HCT116 (cell line): ENCODE measurements around the gene ATP2A3. TPM values are rescaled to one million over a fixed set of nuclear protein-coding genes. Genes with fewer than 3 reads are reported as not detected.

Experiments used
- ATAC-seq: fragments of 200-7000 bp; cut with Tn5 transposase; 2 replicates; pipeline ENCODE4 v1.9.1; 2020; ENCODE audit warnings: mild to moderate bottlenecking, moderate library complexity
- BruUV-seq: library from RNA; stranded (reverse); fragments of 400-500 nt; replicated peaks from 2 replicates; lab custom pipeline; 2021; lab: Mats Ljungman, UMichigan
- CTCF ChIA-PET: fragments of 300-600 bp; sonication (Branson Sonifier 250); formaldehyde crosslinking; loops from one replicate; lab custom pipeline; 2021; ENCODE audit warnings: antibody characterized with exemption; lab: Charles Lee
- POLR2A ChIA-PET: fragments of 300-600, 350-600 bp; sonication (Branson Sonifier 250); formaldehyde crosslinking; loops from one replicate; lab custom pipeline; 2021; ENCODE audit warnings: antibody characterized with exemption; lab: Charles Lee
- RAD21 ChIA-PET, 2 experiments: fragments of 300-600 bp; sonication (Branson Sonifier 250); formaldehyde crosslinking; loops; one replicate each; lab custom pipeline; 2023; ENCODE audit warnings: low total read pairs in 2 of 2; ENCODE audit not compliant: uncharacterized antibody in 2 of 2, unreplicated experiment in 2 of 2, low non-redundant PET in 1 of 2; lab: Charles Lee
- DNase-seq: peaks from one replicate; pipeline ENCODE4 v3.0.0-alpha.2; 2010; ENCODE audit warnings: low read depth, low spot score
- H2AFZ ChIP-seq: fragments of 200-600 bp; shearing (Covaris generic), sonication (generic); 2 replicates; pipeline ENCODE4 v1.6.1; 2017; ENCODE audit warnings: low read depth, mixed run types, mixed read lengths, antibody characterized with exemption, low read length; ENCODE audit not compliant: poor library complexity, severe bottlenecking
- H3K27ac ChIP-seq: 2 replicates; pipeline ENCODE4 v1.5.1; 2012; ENCODE audit warnings: low read depth, low read length
- H3K27me3 ChIP-seq: fragments of 200-600 bp; sonication (generic); 2 replicates; pipeline ENCODE4 v1.6.1; 2016; ENCODE audit warnings: mixed run types, low read length, mixed read lengths; ENCODE audit not compliant: insufficient read depth
- H3K36me3 ChIP-seq, 2 experiments: fragments of 200-500 bp in 1 of 2; fragments of 200-600 bp in 1 of 2; sonication (Bioruptor generic) in 1 of 2; sonication (generic) in 1 of 2; 2 replicates each; pipeline versions ENCODE4 v1.5.1 to v1.6.1; 2014 to 2016; ENCODE audit warnings: low read length in 2 of 2, inconsistent platforms in 1 of 2, mixed read lengths in 1 of 2, mixed run types in 1 of 2; ENCODE audit not compliant: insufficient read depth in 2 of 2, control insufficient read depth in 1 of 2
- H3K4me1 ChIP-seq, 2 experiments: fragments of 200-600 bp in 1 of 2; sonication (generic) in 1 of 2; 2 replicates each; pipeline versions ENCODE4 v1.5.1 to v1.6.1; 2012 to 2017; ENCODE audit warnings: low read length in 2 of 2, inconsistent platforms in 1 of 2, mild to moderate bottlenecking in 1 of 2, mixed read lengths in 1 of 2, mixed run types in 1 of 2, moderate library complexity in 1 of 2; ENCODE audit not compliant: insufficient read depth in 2 of 2, control insufficient read depth in 1 of 2
- H3K4me2 ChIP-seq: fragments of 200-600 bp; sonication (generic); 2 replicates; pipeline ENCODE4 v1.6.1; 2017; ENCODE audit warnings: mixed run types, low read length, mixed read lengths
- H3K4me3 ChIP-seq, 2 experiments: fragments of 200-600 bp in 1 of 2; sonication (generic) in 1 of 2; replicated peaks in 1 of 2; 2 replicates each; pipeline ENCODE4 v1.5.1; 2011 to 2016; ENCODE audit warnings: low read length in 2 of 2, control low read depth in 1 of 2, low read depth in 1 of 2, mild to moderate bottlenecking in 1 of 2, mixed read lengths in 1 of 2, mixed run types in 1 of 2
- H3K79me2 ChIP-seq: fragments of 200-600 bp; sonication (generic); 2 replicates; pipeline ENCODE4 v1.6.1; 2017; ENCODE audit warnings: mild to moderate bottlenecking, mixed run types, low read length, moderate library complexity, mixed read lengths; ENCODE audit not compliant: insufficient read depth
- H3K9ac ChIP-seq: fragments of 200-600 bp; sonication (generic); 2 replicates; pipeline ENCODE4 v1.6.1; 2016; ENCODE audit warnings: low read length, mixed read lengths
- H3K9me2 ChIP-seq: fragments of 200-600 bp; sonication (generic), shearing (Covaris generic); 2 replicates; pipeline ENCODE4 v1.6.1; 2017; ENCODE audit warnings: mixed run types, mild to moderate bottlenecking, moderate library complexity; ENCODE audit not compliant: insufficient read depth
- H3K9me3 ChIP-seq, 2 experiments: fragments of 200-500 bp in 1 of 2; fragments of 200-600 bp in 1 of 2; sonication (Bioruptor generic) in 1 of 2; sonication (generic) in 1 of 2; 2 replicates each; pipeline ENCODE4 v1.6.1; 2014 to 2017; ENCODE audit warnings: low read length in 2 of 2, mixed read lengths in 2 of 2, inconsistent platforms in 1 of 2, low read depth in 1 of 2, mild to moderate bottlenecking in 1 of 2, mixed run types in 1 of 2, moderate library complexity in 1 of 2; ENCODE audit not compliant: control insufficient read depth in 1 of 2, insufficient read depth in 1 of 2
- H4K20me1 ChIP-seq: fragments of 200-600 bp; sonication (generic), shearing (Covaris generic); 2 replicates; pipeline ENCODE4 v1.6.1; 2017; ENCODE audit warnings: mixed run types, mild to moderate bottlenecking, moderate library complexity; ENCODE audit not compliant: insufficient read depth
- CEBPB ChIP-seq: IDR thresholded peaks from 2 replicates; pipeline ENCODE4 v1.6.1; 2012; ENCODE audit warnings: low read depth
- EZH2phosphoT487 ChIP-seq: fragments of 200-600 bp; IDR thresholded peaks from 2 replicates; pipeline ENCODE4 v1.6.1; 2018; ENCODE audit warnings: antibody characterized with exemption, borderline replicate concordance
- FOSL1 ChIP-seq: IDR thresholded peaks from 2 replicates; pipeline ENCODE4 v1.6.1; 2012; ENCODE audit warnings: low read depth
- JUND ChIP-seq: IDR thresholded peaks from 2 replicates; pipeline ENCODE4 v1.6.1; 2012
- MAX ChIP-seq: IDR thresholded peaks from 2 replicates; pipeline ENCODE4 v1.6.1; 2012
- POLR2A ChIP-seq: IDR thresholded peaks from 2 replicates; pipeline ENCODE4 v1.7.0; 2011; ENCODE audit warnings: borderline replicate concordance; ENCODE audit not compliant: insufficient read depth, insufficient read length; ENCODE audit errors: extremely low read depth
- RAD21 ChIP-seq: IDR thresholded peaks from 2 replicates; pipeline ENCODE4 v1.6.1; 2012; ENCODE audit warnings: low read depth, mild to moderate bottlenecking
- SIN3A ChIP-seq: IDR thresholded peaks from 2 replicates; pipeline ENCODE4 v1.6.1; 2012; ENCODE audit warnings: low read depth
- SRF ChIP-seq: IDR thresholded peaks from 2 replicates; pipeline ENCODE4 v1.6.1; 2012; ENCODE audit warnings: low read depth
- YY1 ChIP-seq: IDR thresholded peaks from 2 replicates; pipeline ENCODE4 v1.6.1; 2011; ENCODE audit warnings: low read length, low read depth, moderate library complexity, mild to moderate bottlenecking; ENCODE audit not compliant: insufficient replicate concordance; ENCODE audit errors: extremely low read depth
- ZFX ChIP-seq: fragments of 450-650 bp; IDR thresholded peaks from 2 replicates; pipeline ENCODE4 v1.6.1; 2017
- intact Hi-C: fragments of 100-400 bp; cut with micrococcal nuclease; formaldehyde crosslinking; loops from 2 replicates; pipeline ENCODE4 v1.10.0; 2022
- total RNA-seq: library from RNA; stranded (reverse); gene quantifications from one replicate; pipeline ENCODE4 v1.2.1, GENCODE V29; 2021; ENCODE audit not compliant: unreplicated experiment
- TF ChIP-seq, protein P1 (sequence below): IDR thresholded peaks from 2 replicates; pipeline ENCODE4 v1.6.1; 2012
- TF ChIP-seq, protein P2 (sequence below): IDR thresholded peaks from 2 replicates; pipeline ENCODE4 v1.6.1; 2012; ENCODE audit warnings: low read depth
- TF ChIP-seq, protein P3 (sequence below), 3 experiments: fragments of 200-600 bp in 1 of 3; sonication (generic) in 1 of 3; IDR thresholded peaks in 2 of 3; conservative IDR thresholded peaks in 1 of 3; 2 replicates each; pipeline ENCODE4 v1.5.1; 2012 to 2017; ENCODE audit warnings: low read depth in 2 of 3, low read length in 2 of 3, antibody characterized with exemption in 1 of 3, borderline replicate concordance in 1 of 3, control low read depth in 1 of 3, mild to moderate bottlenecking in 1 of 3, mixed read lengths in 1 of 3, mixed run types in 1 of 3, moderate library complexity in 1 of 3; ENCODE audit not compliant: insufficient read depth in 1 of 3

The ATP2A3 gene
- total RNA-seq, 1 experiment from 2014 or later, result 23.1 TPM

DNA sequence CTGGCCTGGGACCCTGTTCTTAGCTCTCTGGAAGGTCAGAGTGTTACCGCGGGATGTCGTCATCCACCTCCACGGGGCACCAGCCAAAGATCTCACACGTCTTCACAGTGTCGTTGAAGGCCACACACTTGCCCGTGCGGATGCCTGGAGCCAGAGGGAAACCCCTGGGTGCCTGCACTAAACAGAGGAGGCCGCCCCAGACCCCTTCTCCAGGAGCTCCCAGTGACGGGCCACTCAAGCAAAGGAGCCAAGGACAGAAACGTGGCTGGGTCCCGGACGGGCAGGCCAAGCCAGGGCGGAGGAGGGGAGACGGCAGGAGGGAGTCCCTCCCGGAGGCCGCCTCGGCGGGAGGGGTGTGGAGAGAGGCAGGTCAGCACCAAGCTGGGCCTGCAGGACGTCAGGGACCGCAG is 60.4 kb downstream of the ATP2A3 start:
- intact Hi-C loops, result no loop called here
- Histone ChIP-seq H3K4me1 (no peaks in the 10 kb centered on the region), H3K4me2 (no peak overlapping the region), H3K27me3 (no peaks in the 10 kb centered on the region), H3K9me3 (no peaks in the 10 kb centered on the region), H4K20me1 (no peaks in the 10 kb centered on the region), H3K9ac (no peak overlapping the region), H3K9me2 (no peaks in the 10 kb centered on the region), H2AFZ (no peak overlapping the region), H3K27ac (no peak overlapping the region), H3K4me3 (no peak overlapping the region), H3K79me2 (no peaks in the 10 kb centered on the region), H3K36me3 (no peaks in the 10 kb centered on the region)
- CTCF ChIA-PET, result interaction anchor here (1.2 to 2.3 kb wide), 2 partner anchors 58 to 167 kb away, joined by 4 to 7 read pairs; partner anchors contain the start of gene NCBP3
- TF ChIP-seq FOSL1, result no peak
- TF ChIP-seq YY1, result no peak
- TF ChIP-seq, protein P1, sequence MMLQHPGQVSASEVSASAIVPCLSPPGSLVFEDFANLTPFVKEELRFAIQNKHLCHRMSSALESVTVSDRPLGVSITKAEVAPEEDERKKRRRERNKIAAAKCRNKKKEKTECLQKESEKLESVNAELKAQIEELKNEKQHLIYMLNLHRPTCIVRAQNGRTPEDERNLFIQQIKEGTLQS, result no peak
- no peak for TF ChIP-seq POLR2A
- no peak for TF ChIP-seq EZH2phosphoT487
- TF ChIP-seq, protein P2, sequence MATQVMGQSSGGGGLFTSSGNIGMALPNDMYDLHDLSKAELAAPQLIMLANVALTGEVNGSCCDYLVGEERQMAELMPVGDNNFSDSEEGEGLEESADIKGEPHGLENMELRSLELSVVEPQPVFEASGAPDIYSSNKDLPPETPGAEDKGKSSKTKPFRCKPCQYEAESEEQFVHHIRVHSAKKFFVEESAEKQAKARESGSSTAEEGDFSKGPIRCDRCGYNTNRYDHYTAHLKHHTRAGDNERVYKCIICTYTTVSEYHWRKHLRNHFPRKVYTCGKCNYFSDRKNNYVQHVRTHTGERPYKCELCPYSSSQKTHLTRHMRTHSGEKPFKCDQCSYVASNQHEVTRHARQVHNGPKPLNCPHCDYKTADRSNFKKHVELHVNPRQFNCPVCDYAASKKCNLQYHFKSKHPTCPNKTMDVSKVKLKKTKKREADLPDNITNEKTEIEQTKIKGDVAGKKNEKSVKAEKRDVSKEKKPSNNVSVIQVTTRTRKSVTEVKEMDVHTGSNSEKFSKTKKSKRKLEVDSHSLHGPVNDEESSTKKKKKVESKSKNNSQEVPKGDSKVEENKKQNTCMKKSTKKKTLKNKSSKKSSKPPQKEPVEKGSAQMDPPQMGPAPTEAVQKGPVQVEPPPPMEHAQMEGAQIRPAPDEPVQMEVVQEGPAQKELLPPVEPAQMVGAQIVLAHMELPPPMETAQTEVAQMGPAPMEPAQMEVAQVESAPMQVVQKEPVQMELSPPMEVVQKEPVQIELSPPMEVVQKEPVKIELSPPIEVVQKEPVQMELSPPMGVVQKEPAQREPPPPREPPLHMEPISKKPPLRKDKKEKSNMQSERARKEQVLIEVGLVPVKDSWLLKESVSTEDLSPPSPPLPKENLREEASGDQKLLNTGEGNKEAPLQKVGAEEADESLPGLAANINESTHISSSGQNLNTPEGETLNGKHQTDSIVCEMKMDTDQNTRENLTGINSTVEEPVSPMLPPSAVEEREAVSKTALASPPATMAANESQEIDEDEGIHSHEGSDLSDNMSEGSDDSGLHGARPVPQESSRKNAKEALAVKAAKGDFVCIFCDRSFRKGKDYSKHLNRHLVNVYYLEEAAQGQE, result no peak
- TF ChIP-seq, protein P3, sequence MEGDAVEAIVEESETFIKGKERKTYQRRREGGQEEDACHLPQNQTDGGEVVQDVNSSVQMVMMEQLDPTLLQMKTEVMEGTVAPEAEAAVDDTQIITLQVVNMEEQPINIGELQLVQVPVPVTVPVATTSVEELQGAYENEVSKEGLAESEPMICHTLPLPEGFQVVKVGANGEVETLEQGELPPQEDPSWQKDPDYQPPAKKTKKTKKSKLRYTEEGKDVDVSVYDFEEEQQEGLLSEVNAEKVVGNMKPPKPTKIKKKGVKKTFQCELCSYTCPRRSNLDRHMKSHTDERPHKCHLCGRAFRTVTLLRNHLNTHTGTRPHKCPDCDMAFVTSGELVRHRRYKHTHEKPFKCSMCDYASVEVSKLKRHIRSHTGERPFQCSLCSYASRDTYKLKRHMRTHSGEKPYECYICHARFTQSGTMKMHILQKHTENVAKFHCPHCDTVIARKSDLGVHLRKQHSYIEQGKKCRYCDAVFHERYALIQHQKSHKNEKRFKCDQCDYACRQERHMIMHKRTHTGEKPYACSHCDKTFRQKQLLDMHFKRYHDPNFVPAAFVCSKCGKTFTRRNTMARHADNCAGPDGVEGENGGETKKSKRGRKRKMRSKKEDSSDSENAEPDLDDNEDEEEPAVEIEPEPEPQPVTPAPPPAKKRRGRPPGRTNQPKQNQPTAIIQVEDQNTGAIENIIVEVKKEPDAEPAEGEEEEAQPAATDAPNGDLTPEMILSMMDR (IDR thresholded peaks at IDR 0.05 in 2 of 3, conservative IDR thresholded peaks at IDR 0.05 in 1 of 3; ENCODE audit: borderline replicate concordance in 1 of 3, insufficient read depth in 1 of 3, low read depth in 2 of 3, low read length in 2 of 3), result no peak
- no peak for TF ChIP-seq ZFX
- TF ChIP-seq MAX, result no peak
- no peak for TF ChIP-seq RAD21
- no peak for TF ChIP-seq CEBPB
- no peak for TF ChIP-seq SIN3A
- no peak for TF ChIP-seq SRF
- TF ChIP-seq JUND, result no peak
- BruUV-seq, result no TSS peak
- DNase-seq, result no peak
- ATAC-seq, result no peak
- POLR2A ChIA-PET, result no interaction called here
- RAD21 ChIA-PET, result no interaction called here
